ENCODE data around the gene ODF2. TPM values are rescaled to one million over a fixed set of nuclear protein-coding genes. Genes with fewer than 3 reads are reported as not detected.

Gene ODF2
- total RNA-seq, 1 experiment from 2014 or later = 36.8 TPM

DNA sequence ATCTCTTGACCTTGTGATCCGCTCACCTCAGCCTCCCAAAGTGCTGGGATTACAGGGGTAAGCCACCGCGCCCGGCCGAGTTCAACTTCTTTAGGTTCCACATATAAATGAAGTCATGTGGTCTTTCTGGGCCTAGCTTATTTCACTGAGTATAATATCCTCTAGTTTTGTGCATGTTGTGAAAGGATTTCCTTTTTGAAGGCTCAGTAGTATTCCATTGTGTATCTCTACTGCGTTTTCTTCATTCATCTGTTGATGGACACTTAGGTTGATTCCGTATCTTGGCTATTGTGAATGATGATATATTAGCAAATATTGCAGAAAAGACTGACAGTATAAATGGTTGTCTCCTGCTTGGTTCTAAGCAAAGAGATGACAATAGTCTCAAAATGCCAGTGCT is 20.1 kb downstream of the ODF2 start:
- in situ Hi-C loops (cut with HindIII; ENCODE audit: low pct_unique_long_range_greater_than_20kb, low sequenced_read_pairs) (no loop called here), intact Hi-C loops (cut with micrococcal nuclease; ENCODE audit: unreplicated experiment) (no loop called here)
- Histone ChIP-seq H3K27me3 (ENCODE audit: control insufficient read depth, insufficient read depth, low read length) (no peaks in the 10 kb centered on the region), H3K9me3 (ENCODE audit: control insufficient read depth, insufficient read depth, low read depth, low read length) (no peaks in the 10 kb centered on the region), H3K27ac (ENCODE audit: low read length) (no peak overlapping the region), H3K4me1 (ENCODE audit: control insufficient read depth, insufficient read depth, low read length) (no peaks in the 10 kb centered on the region), H3K36me3 (ENCODE audit: control insufficient read depth, insufficient read depth, low read length) (no peaks in the 10 kb centered on the region; the same call in 1 of the 2 replicates), H3K4me3 (ENCODE audit: low read depth in 2 of 2, low read length in 2 of 2) (no peak overlapping the region)
- ChIA-PET CTCF (no interaction called here), POLR2A (no interaction called here)
- TF ChIP-seq TCF7L2 (IDR thresholded peaks at IDR 0.05; ENCODE audit: low read depth, low read length) = no peak
- TF ChIP-seq, protein P1, sequence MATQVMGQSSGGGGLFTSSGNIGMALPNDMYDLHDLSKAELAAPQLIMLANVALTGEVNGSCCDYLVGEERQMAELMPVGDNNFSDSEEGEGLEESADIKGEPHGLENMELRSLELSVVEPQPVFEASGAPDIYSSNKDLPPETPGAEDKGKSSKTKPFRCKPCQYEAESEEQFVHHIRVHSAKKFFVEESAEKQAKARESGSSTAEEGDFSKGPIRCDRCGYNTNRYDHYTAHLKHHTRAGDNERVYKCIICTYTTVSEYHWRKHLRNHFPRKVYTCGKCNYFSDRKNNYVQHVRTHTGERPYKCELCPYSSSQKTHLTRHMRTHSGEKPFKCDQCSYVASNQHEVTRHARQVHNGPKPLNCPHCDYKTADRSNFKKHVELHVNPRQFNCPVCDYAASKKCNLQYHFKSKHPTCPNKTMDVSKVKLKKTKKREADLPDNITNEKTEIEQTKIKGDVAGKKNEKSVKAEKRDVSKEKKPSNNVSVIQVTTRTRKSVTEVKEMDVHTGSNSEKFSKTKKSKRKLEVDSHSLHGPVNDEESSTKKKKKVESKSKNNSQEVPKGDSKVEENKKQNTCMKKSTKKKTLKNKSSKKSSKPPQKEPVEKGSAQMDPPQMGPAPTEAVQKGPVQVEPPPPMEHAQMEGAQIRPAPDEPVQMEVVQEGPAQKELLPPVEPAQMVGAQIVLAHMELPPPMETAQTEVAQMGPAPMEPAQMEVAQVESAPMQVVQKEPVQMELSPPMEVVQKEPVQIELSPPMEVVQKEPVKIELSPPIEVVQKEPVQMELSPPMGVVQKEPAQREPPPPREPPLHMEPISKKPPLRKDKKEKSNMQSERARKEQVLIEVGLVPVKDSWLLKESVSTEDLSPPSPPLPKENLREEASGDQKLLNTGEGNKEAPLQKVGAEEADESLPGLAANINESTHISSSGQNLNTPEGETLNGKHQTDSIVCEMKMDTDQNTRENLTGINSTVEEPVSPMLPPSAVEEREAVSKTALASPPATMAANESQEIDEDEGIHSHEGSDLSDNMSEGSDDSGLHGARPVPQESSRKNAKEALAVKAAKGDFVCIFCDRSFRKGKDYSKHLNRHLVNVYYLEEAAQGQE (IDR thresholded peaks at IDR 0.05; ENCODE audit: insufficient read depth in 1 of 2, low read depth in 2 of 2, low read length in 1 of 2) = no peak
- TF ChIP-seq SIN3A (IDR thresholded peaks at IDR 0.05; ENCODE audit: borderline replicate concordance, insufficient read depth, low read depth, low read length) = no peak
- TF ChIP-seq, protein P2, sequence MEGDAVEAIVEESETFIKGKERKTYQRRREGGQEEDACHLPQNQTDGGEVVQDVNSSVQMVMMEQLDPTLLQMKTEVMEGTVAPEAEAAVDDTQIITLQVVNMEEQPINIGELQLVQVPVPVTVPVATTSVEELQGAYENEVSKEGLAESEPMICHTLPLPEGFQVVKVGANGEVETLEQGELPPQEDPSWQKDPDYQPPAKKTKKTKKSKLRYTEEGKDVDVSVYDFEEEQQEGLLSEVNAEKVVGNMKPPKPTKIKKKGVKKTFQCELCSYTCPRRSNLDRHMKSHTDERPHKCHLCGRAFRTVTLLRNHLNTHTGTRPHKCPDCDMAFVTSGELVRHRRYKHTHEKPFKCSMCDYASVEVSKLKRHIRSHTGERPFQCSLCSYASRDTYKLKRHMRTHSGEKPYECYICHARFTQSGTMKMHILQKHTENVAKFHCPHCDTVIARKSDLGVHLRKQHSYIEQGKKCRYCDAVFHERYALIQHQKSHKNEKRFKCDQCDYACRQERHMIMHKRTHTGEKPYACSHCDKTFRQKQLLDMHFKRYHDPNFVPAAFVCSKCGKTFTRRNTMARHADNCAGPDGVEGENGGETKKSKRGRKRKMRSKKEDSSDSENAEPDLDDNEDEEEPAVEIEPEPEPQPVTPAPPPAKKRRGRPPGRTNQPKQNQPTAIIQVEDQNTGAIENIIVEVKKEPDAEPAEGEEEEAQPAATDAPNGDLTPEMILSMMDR (IDR thresholded peaks at IDR 0.05) = no peak
- TF ChIP-seq POLR2AphosphoS5 (IDR thresholded peaks at IDR 0.05; ENCODE audit: low read depth, low read length) = no peak
- no TSS peak for BruUV-seq (replicated peaks)
- no peak for ATAC-seq
- DNase-seq (ENCODE audit: low read depth, low spot score) = no peak

DNA sequence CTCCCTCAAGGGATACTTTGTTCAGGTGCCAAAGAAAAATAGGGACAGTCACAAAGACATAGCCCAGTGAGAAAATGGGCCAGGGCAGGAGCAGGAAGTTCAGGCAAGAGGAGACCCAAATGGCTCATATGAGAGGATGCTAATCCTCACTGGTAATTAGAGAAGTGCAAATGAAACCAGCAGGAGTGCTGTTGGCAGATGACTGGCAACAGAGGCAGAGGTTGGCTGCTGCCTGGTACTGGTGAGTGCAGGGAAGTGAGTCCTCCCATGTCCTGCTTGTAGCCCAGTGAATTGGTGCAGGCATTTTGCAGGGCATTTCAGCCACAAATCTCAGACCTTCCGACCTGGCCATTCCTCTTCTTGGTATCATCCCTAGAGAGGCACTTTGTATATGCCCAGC is 23.5 kb downstream of the ODF2 start:
- no peaks in the 10 kb centered on the region for H3K9me3 ChIP-seq (ENCODE audit: control insufficient read depth, insufficient read depth, low read depth, low read length)
- intact Hi-C loops (cut with micrococcal nuclease; ENCODE audit: unreplicated experiment) (no loop called here), in situ Hi-C loops (cut with HindIII; ENCODE audit: low pct_unique_long_range_greater_than_20kb, low sequenced_read_pairs) (no loop called here)
- TF ChIP-seq, protein P1 (IDR thresholded peaks at IDR 0.05; ENCODE audit: insufficient read depth in 1 of 2, low read depth in 2 of 2, low read length in 1 of 2) = no peak
- TF ChIP-seq POLR2AphosphoS5 (IDR thresholded peaks at IDR 0.05; ENCODE audit: low read depth, low read length) (no peak), SIN3A (IDR thresholded peaks at IDR 0.05; ENCODE audit: borderline replicate concordance, insufficient read depth, low read depth, low read length) (no peak), TCF7L2 (IDR thresholded peaks at IDR 0.05; ENCODE audit: low read depth, low read length) (no peak)
- TF ChIP-seq, protein P2 (IDR thresholded peaks at IDR 0.05) = no peak
- no TSS peak for BruUV-seq (replicated peaks)
- no peak for ATAC-seq
- peaks cover 7% of the 10 kb centered on the region for H3K36me3 ChIP-seq (ENCODE audit: control insufficient read depth, insufficient read depth, low read length)
- no peaks in the 10 kb centered on the region for H3K4me1 ChIP-seq (ENCODE audit: control insufficient read depth, insufficient read depth, low read length)
- no peak overlapping the region for H3K4me3 ChIP-seq (ENCODE audit: low read depth in 2 of 2, low read length in 2 of 2)
- ChIA-PET POLR2A (no interaction called here), CTCF (no interaction called here)
- H3K27me3 ChIP-seq (ENCODE audit: control insufficient read depth, insufficient read depth, low read length) = no peaks in the 10 kb centered on the region
- no peak overlapping the region for H3K27ac ChIP-seq (ENCODE audit: low read length)
- no peak for DNase-seq (ENCODE audit: low read depth, low spot score)

All from Panc1 (cell line).